Activated naive CD8-positive, alpha-beta T cell treated with anti-CD3 and anti-CD28 coated beads, Interleukin-2, amount 10 ng/mL, durations not matched to agents 7 days and 5 days (primary cell): ENCODE measurements around the gene ASIC2. TPM values are rescaled to one million over a fixed set of nuclear protein-coding genes. Genes with fewer than 3 reads are reported as not detected.

Experiments
- ATAC-seq: fragments of 150-1000 bp; cut with Tn5 transposase; one replicate; pipeline ENCODE4 v1.10.0; 2021; ENCODE audit warnings: low read depth, moderate library complexity
- POLR2A ChIA-PET: fragments of 350-600 bp; sonication (Branson Sonifier 250); formaldehyde crosslinking; loops from one replicate; lab custom pipeline; 2021; ENCODE audit warnings: antibody characterized with exemption; lab: Charles Lee
- DNase-seq: peaks from one replicate; pipeline ENCODE4 v3.0.0; 2021
- H3K27ac Mint-ChIP-seq: one replicate; pipeline ENCODE4 v1.8.0; 2022; ENCODE audit warnings: mild to moderate bottlenecking, mixed read lengths
- H3K27me3 Mint-ChIP-seq: one replicate; pipeline ENCODE4 v1.8.0; 2022; ENCODE audit warnings: mild to moderate bottlenecking, moderate library complexity, mixed read lengths
- H3K36me3 Mint-ChIP-seq: one replicate; pipeline ENCODE4 v1.8.0; 2021; ENCODE audit warnings: mild to moderate bottlenecking, mixed read lengths
- H3K4me1 Mint-ChIP-seq: one replicate; pipeline ENCODE4 v1.8.0; 2021; ENCODE audit warnings: mixed read lengths
- H3K4me3 Mint-ChIP-seq: one replicate; pipeline ENCODE4 v1.8.0; 2022; ENCODE audit warnings: mild to moderate bottlenecking, moderate library complexity, mixed read lengths
- H3K9me3 Mint-ChIP-seq: one replicate; pipeline ENCODE4 v1.8.0; 2021; ENCODE audit warnings: mixed read lengths
- total RNA-seq, 2 experiments: library from RNA; stranded (reverse); gene quantifications; one replicate each; pipeline ENCODE4 v1.2.3, GENCODE V29; 2021

ASIC2 gene
- total RNA-seq, 2 experiments from 2014 or later, result not detected

DNA sequence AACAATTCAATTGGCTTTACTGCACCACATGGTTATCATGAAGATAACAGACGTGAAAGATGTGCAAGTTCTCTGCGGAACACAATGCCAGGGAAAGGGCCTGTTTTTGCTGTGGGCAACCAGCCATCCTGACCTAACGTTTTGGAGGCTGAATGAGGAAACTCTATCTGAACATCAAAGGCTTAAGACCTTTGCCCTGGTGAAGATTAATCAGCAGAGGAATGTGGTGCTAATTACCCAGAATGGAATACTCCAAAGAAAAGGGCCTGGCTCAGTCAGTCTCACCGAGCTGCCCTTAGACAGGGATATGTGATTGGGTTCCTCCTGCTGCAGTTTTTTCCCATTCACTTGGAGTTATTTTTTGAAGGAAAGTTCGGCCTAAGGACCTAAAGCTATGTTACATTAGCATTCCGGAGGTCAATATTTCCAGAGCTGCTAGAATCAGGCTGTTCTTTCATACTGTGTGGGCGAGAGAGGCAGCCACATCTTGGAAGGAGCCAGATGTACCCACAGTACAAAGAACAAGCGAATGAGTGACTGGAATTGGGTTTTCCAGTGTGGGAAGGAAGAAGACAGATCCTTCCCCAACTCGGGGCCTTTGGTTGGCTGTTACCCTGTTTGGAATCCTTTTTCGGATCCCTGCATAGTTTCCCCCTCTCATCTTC lies 15.5 kb downstream of the ASIC2 start:
- Mint-ChIP-seq H3K27me3 (peaks cover 9% of the 10 kb centered on the region), H3K27ac (no peak overlapping the region), H3K36me3 (no peaks in the 10 kb centered on the region), H3K4me1 (no peaks in the 10 kb centered on the region), H3K4me3 (no peak overlapping the region), H3K9me3 (no peaks in the 10 kb centered on the region)
- POLR2A ChIA-PET, result no interaction called here
- ATAC-seq, result no peak
- no peak for DNase-seq

- no peaks in the 10 kb centered on the region for H3K27me3 Mint-ChIP-seq
- H3K4me3 Mint-ChIP-seq, result no peak overlapping the region
- H3K36me3 Mint-ChIP-seq, result no peaks in the 10 kb centered on the region
- no peaks in the 10 kb centered on the region for H3K9me3 Mint-ChIP-seq
- POLR2A ChIA-PET, result no interaction called here
- H3K27ac Mint-ChIP-seq, result no peak overlapping the region
- ATAC-seq (no peak), DNase-seq (no peak)
- H3K4me1 Mint-ChIP-seq, result no peaks in the 10 kb centered on the region
These were observed 19.2 kb downstream of the ASIC2 start for GRCh38 chr17:33273743-33274410.

DNA sequence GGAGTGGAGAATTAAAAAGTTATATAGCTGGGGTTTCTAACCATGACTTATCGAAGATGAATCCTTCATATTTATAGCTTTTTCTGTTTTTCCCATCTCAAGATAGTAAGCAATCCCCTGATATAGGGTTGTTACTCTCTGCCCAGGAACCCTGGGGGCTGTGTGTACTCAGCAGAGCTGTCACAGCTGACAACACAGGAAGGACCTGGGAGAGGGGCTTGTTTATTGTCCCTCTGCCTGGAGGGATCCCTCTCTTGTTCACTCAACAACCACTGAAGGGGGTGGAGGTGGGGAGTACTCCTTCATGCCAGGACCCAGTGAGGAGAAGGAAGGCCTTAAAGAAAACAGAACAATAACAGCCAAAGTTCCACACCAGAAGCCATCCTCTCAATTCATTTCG lies 19.8 kb downstream of the ASIC2 start:
- H3K9me3 Mint-ChIP-seq, result no peaks in the 10 kb centered on the region
- no peaks in the 10 kb centered on the region for H3K4me1 Mint-ChIP-seq
- DNase-seq (no peak), ATAC-seq (no peak)
- no peak overlapping the region for H3K4me3 Mint-ChIP-seq
- no peaks in the 10 kb centered on the region for H3K27me3 Mint-ChIP-seq
- H3K27ac Mint-ChIP-seq, result no peak overlapping the region
- POLR2A ChIA-PET, result no interaction called here
- no peaks in the 10 kb centered on the region for H3K36me3 Mint-ChIP-seq

GRCh38 chr17:33272438-33272837 lies 20.7 kb downstream of the ASIC2 start:
- Mint-ChIP-seq H3K4me1 (no peaks in the 10 kb centered on the region), H3K27ac (no peak overlapping the region), H3K9me3 (no peaks in the 10 kb centered on the region), H3K27me3 (no peaks in the 10 kb centered on the region), H3K36me3 (no peaks in the 10 kb centered on the region), H3K4me3 (no peak overlapping the region)
- POLR2A ChIA-PET, result no interaction called here
- DNase-seq (no peak), ATAC-seq (no peak)

GRCh38 chr17:33269337-33270060 lies 23.6 kb downstream of the ASIC2 start:
- Mint-ChIP-seq H3K4me1 (no peaks in the 10 kb centered on the region), H3K27me3 (no peaks in the 10 kb centered on the region), H3K4me3 (no peak overlapping the region), H3K36me3 (no peaks in the 10 kb centered on the region), H3K9me3 (no peaks in the 10 kb centered on the region), H3K27ac (no peak overlapping the region)
- DNase-seq, result no peak
- ATAC-seq, result no peak
- POLR2A ChIA-PET, result no interaction called here

GRCh38 chr17:33267851-33268548 lies 25.1 kb downstream of the ASIC2 start:
- no peak for DNase-seq
- H3K27ac Mint-ChIP-seq, result no peak overlapping the region
- no peaks in the 10 kb centered on the region for H3K4me1 Mint-ChIP-seq
- H3K4me3 Mint-ChIP-seq, result no peak overlapping the region
- POLR2A ChIA-PET, result no interaction called here
- H3K9me3 Mint-ChIP-seq, result no peaks in the 10 kb centered on the region
- no peak for ATAC-seq
- H3K36me3 Mint-ChIP-seq, result no peaks in the 10 kb centered on the region
- H3K27me3 Mint-ChIP-seq, result no peaks in the 10 kb centered on the region

- H3K4me1 Mint-ChIP-seq, result no peaks in the 10 kb centered on the region
- DNase-seq, result no peak
- POLR2A ChIA-PET, result no interaction called here
- no peaks in the 10 kb centered on the region for H3K36me3 Mint-ChIP-seq
- no peaks in the 10 kb centered on the region for H3K9me3 Mint-ChIP-seq
- no peak overlapping the region for H3K4me3 Mint-ChIP-seq
- H3K27me3 Mint-ChIP-seq, result no peaks in the 10 kb centered on the region
- H3K27ac Mint-ChIP-seq, result no peak overlapping the region
- ATAC-seq, result no peak
These were observed 25.8 kb downstream of the ASIC2 start for GRCh38 chr17:33267271-33267790.

DNA sequence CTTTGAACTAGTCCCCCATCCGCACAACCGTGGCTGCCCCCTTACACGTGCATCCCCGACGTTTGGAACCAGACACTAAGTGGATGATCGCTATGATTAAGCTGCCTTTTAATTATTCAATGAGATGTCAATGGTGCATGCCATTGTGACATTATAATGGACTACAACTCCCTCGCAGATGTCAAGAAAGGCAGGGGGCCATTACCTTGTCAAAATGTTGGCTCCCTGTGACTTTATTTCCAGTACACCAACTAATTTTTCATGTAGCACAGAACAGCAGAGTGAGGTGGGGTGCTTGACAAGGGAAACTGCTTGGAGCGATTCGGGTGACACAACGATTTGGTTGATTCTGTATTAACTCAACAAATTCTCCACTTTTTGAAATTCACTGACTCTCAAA lies 26.5 kb downstream of the ASIC2 start:
- no peak for DNase-seq
- H3K27ac Mint-ChIP-seq, result no peak overlapping the region
- ATAC-seq, result no peak
- H3K36me3 Mint-ChIP-seq, result no peaks in the 10 kb centered on the region
- no peak overlapping the region for H3K4me3 Mint-ChIP-seq
- POLR2A ChIA-PET, result no interaction called here
- no peaks in the 10 kb centered on the region for H3K27me3 Mint-ChIP-seq
- H3K4me1 Mint-ChIP-seq, result no peaks in the 10 kb centered on the region
- no peaks in the 10 kb centered on the region for H3K9me3 Mint-ChIP-seq

- H3K9me3 Mint-ChIP-seq, result no peaks in the 10 kb centered on the region
- no peak for ATAC-seq
- POLR2A ChIA-PET, result no interaction called here
- no peaks in the 10 kb centered on the region for H3K4me1 Mint-ChIP-seq
- H3K27me3 Mint-ChIP-seq, result no peaks in the 10 kb centered on the region
- H3K36me3 Mint-ChIP-seq, result no peaks in the 10 kb centered on the region
- no peak overlapping the region for H3K4me3 Mint-ChIP-seq
- no peak for DNase-seq
- no peak overlapping the region for H3K27ac Mint-ChIP-seq
These were observed 27.0 kb downstream of the ASIC2 start for GRCh38 chr17:33266116-33266515.

DNA sequence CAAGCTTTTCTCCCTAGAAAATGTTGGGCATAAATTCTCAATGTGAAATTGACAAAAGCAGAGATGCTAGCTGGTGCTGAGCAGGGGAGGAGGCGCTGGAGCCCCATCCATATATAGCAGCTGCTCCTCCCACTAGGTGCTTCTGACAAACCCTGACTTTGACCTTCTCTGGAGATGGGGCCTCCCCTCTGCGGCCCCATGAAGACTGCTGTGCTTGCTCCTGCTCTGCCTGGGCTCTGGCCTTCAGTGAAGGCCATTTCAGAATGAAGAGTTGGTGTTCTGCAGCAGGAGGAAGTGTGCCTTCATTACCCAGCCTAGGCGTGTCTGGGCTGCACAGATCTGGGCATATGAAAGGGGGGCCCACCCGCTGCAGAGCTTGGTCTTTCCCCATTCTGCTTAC lies 29.7 kb downstream of the ASIC2 start:
- Mint-ChIP-seq H3K27ac (no peak overlapping the region), H3K4me3 (no peak overlapping the region), H3K36me3 (no peaks in the 10 kb centered on the region), H3K9me3 (no peaks in the 10 kb centered on the region), H3K27me3 (peaks cover 1% of the 10 kb centered on the region), H3K4me1 (no peaks in the 10 kb centered on the region)
- POLR2A ChIA-PET, result no interaction called here
- ATAC-seq, result no peak
- no peak for DNase-seq

- no peak for ATAC-seq
These were observed 30.6 kb downstream of the ASIC2 start for GRCh38 chr17:33262266-33263123.

GRCh38 chr17:33261820-33262219 lies 31.3 kb downstream of the ASIC2 start:
- Mint-ChIP-seq H3K4me1 (no peaks in the 10 kb centered on the region), H3K9me3 (no peaks in the 10 kb centered on the region), H3K36me3 (no peaks in the 10 kb centered on the region), H3K4me3 (no peak overlapping the region), H3K27me3 (peaks cover 3% of the 10 kb centered on the region), H3K27ac (no peak overlapping the region)
- ATAC-seq, result no peak
- POLR2A ChIA-PET, result no interaction called here
- no peak for DNase-seq

More at GRCh38 chr17:33262266-33263123, 30.6 kb downstream of the ASIC2 start:
- no peak overlapping the region for H3K27ac Mint-ChIP-seq
- no peak for DNase-seq
- no peaks in the 10 kb centered on the region for H3K9me3 Mint-ChIP-seq
- no peak overlapping the region for H3K4me3 Mint-ChIP-seq
- H3K27me3 Mint-ChIP-seq, result peaks cover 3% of the 10 kb centered on the region
- no peaks in the 10 kb centered on the region for H3K4me1 Mint-ChIP-seq
- POLR2A ChIA-PET, result no interaction called here
- H3K36me3 Mint-ChIP-seq, result no peaks in the 10 kb centered on the region

GRCh38 chr17:33260638-33261037 lies 32.5 kb downstream of the ASIC2 start:
- Mint-ChIP-seq H3K36me3 (no peaks in the 10 kb centered on the region), H3K27me3 (peaks cover 3% of the 10 kb centered on the region), H3K9me3 (no peaks in the 10 kb centered on the region), H3K27ac (no peak overlapping the region), H3K4me1 (no peaks in the 10 kb centered on the region), H3K4me3 (no peak overlapping the region)
- no peak for DNase-seq
- POLR2A ChIA-PET, result no interaction called here
- no peak for ATAC-seq
